Measurements from ENCODE around the gene CPT2. TPM values are rescaled to one million over a fixed set of nuclear protein-coding genes. Genes with fewer than 3 reads are reported as not detected.

The CPT2 gene
- total RNA-seq, 6 experiments from 2014 or later = 12.0 to 14.4 (median 12.7) TPM

DNA sequence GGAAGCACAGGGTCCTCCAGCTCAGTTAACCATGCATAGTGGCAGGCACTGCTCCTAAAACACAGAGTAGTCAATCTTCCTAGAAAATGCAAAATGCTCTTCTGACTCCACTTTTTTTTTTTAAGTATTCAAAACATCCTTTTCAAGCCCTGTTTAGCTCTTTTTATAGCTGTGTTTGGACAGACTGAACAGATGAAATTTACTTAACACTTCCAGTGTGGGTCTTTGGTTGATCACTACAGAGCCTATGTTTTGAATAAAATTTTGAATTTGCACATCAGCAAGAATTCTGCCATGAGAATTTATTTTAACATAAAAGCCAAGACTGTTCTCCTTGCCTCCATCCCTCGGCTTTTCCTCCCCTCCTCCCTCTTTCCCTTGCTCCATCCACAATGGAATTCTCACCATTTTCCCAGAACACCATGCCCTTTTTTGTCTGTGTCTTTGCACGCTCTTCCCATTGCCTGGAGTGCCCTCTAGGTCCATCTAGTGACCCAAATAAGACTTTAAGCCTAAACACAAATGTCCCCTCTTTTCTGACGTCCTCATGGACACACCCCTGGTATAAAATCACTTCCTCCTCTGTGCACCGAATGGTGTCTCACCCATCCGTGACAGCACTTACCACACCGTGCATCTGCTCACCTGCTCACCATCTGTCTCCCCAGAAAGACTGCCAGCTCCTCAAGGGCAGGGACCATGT, 24.0 kb upstream of the CPT2 start:
- TF ChIP-seq, protein P1, sequence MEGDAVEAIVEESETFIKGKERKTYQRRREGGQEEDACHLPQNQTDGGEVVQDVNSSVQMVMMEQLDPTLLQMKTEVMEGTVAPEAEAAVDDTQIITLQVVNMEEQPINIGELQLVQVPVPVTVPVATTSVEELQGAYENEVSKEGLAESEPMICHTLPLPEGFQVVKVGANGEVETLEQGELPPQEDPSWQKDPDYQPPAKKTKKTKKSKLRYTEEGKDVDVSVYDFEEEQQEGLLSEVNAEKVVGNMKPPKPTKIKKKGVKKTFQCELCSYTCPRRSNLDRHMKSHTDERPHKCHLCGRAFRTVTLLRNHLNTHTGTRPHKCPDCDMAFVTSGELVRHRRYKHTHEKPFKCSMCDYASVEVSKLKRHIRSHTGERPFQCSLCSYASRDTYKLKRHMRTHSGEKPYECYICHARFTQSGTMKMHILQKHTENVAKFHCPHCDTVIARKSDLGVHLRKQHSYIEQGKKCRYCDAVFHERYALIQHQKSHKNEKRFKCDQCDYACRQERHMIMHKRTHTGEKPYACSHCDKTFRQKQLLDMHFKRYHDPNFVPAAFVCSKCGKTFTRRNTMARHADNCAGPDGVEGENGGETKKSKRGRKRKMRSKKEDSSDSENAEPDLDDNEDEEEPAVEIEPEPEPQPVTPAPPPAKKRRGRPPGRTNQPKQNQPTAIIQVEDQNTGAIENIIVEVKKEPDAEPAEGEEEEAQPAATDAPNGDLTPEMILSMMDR (IDR thresholded peaks at IDR 0.05) = peak; percentile 68
- DNase-seq = peak; percentile 64
- Mint-ChIP-seq H3K4me1 (ENCODE audit: low read depth) (peaks cover 39% of the 10 kb centered on the region), H3K4me3 (peak overlapping the region; percentile 42), H3K9me3 (no peaks in the 10 kb centered on the region), H3K27me3 (ENCODE audit: insufficient read depth) (peaks cover 1% of the 10 kb centered on the region; the same call in 1 of the 2 replicates), H3K27ac (peak overlapping the region; percentile 62), H3K36me3 (ENCODE audit: low read depth) (no peaks in the 10 kb centered on the region)

DNA sequence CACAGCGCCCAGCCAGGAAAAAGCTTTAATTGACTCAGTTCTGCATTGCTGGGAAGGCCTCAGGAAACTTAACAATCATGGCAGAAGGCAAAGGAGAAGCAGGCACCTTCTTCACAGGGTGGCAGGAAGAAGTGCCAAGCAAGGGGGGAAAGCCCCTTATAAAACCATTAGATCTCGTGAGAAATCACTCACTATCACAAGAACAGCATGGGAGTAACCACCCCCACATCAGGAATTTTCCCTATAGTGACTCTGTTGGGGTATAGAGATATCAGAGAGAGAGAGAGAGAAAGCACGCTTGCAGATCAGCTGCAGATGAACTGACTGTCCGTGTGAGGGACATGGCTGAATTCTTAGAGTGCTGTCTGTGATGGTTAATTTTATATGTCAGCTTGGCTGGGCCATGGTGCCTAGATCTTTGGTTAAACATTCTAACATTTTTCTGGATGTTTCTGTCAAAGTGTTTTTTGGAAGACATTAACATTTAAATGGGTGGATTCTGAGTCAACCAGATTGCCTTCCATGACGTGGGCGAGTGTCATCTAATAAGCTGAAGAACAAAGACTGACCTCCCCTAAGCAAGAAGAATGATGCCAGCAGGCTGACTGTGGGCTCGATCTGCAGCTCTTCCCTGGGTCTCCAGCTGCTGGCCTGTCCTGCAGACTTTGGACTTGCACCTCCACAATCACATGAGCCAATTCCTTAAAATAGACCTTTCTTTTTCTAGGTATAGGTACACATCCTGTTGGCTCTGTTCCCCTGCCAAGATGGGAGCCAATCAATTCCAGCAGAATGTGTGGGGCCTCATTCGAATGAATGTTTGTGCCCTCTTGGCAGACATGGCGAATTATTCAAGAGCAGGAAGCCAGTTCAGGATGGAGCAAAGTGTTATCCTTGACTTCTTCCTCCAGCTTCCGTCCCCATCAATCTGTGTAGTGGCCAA, 21.4 kb upstream of the CPT2 start:
- peaks cover 46% of the 10 kb centered on the region for H3K4me1 Mint-ChIP-seq (ENCODE audit: low read depth)
- no peaks in the 10 kb centered on the region for H3K36me3 Mint-ChIP-seq (ENCODE audit: low read depth)
- peak overlapping the region; percentile 14; the same call in 1 of the 2 replicates for H3K27ac Mint-ChIP-seq
- H3K27me3 Mint-ChIP-seq (ENCODE audit: insufficient read depth) = no peaks in the 10 kb centered on the region; the same call in 1 of the 2 replicates
- no peak overlapping the region; the same call in 1 of the 2 replicates for H3K4me3 Mint-ChIP-seq
- no peaks in the 10 kb centered on the region for H3K9me3 Mint-ChIP-seq
- TF ChIP-seq, protein P1 (IDR thresholded peaks at IDR 0.05) = no peak
- DNase-seq = no peak

DNA sequence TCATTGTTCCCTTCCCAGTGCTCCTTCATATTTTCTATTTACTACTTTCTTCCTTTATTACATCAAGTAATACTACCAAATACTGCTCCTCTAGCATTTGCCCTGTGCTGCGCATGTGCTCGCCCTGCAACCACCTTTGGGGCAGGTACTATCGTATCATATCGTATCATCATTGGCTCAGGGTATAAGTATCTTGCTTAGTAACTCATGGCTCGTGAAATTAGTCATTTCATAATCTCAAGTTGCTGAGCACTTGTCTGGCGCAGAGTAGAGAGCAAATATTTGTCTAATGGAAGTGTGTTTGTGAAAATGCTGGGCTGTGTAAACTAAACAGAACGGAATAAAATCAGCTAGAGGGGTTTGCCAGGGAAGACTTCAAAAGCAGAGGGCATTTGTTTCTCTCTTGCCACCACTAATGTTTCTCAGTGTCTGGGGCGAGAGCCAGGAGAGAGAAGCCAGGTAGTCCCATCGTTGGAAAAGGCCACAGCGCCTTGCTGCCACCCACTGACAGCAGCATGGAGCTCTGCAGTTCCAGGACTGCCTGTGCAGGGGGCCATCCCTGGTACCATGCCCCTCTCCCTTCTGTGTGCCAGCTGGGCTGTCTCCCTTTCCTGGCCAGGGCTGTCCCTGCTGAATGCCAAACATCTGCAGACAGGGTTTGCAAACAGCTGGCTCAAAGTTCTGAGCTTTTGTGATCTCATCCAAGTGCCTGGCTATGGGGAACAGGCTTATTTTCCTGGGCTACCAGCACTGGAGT, 20.0 kb upstream of the CPT2 start:
- no peak for DNase-seq
- no peak overlapping the region for H3K4me3 Mint-ChIP-seq
- no peak overlapping the region for H3K27ac Mint-ChIP-seq
- H3K27me3 Mint-ChIP-seq (ENCODE audit: insufficient read depth) = no peaks in the 10 kb centered on the region; the same call in 1 of the 2 replicates
- H3K4me1 Mint-ChIP-seq (ENCODE audit: low read depth) = peaks cover 50% of the 10 kb centered on the region
- no peaks in the 10 kb centered on the region for H3K9me3 Mint-ChIP-seq
- TF ChIP-seq, protein P1 (IDR thresholded peaks at IDR 0.05) = peak; percentile 39; the same call in 1 of the 2 replicates
- H3K36me3 Mint-ChIP-seq (ENCODE audit: low read depth) = no peaks in the 10 kb centered on the region

DNA sequence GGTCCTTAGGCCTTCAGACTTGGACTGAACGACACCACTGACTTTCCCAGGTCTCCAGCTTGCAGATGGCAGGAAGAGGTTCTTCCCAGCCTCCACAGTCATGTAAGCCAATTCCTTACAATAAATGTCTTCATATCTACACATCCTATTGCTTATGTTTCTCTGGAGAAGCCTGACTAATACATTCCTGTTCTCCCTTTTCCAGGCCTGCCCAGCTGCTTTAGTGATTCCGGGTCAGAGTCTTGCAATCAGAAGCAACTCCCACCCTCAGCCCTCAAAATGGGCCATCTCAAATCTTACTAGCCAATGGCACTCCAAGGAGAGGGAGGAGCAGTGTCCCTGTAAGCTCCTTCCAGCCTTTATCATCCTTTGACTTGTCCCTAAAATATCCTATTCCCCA, 16.4 kb upstream of the CPT2 start:
- H3K9me3 Mint-ChIP-seq = no peaks in the 10 kb centered on the region
- H3K4me3 Mint-ChIP-seq = no peak overlapping the region

More for the DNA sequence above, 16.4 kb upstream of the CPT2 start:
- no peaks in the 10 kb centered on the region for H3K36me3 Mint-ChIP-seq (ENCODE audit: low read depth)
- TF ChIP-seq, protein P1 (IDR thresholded peaks at IDR 0.05) = no peak
- no peaks in the 10 kb centered on the region; the same call in 1 of the 2 replicates for H3K27me3 Mint-ChIP-seq (ENCODE audit: insufficient read depth)
- H3K4me1 Mint-ChIP-seq (ENCODE audit: low read depth) = peaks cover 27% of the 10 kb centered on the region
- no peak overlapping the region; the same call in 1 of the 2 replicates for H3K27ac Mint-ChIP-seq
- no peak for DNase-seq
